Right renal cortex interstitium (tissue), 3 donors: ENCODE results near the gene GTPBP4. TPM values are rescaled to one million over a fixed set of nuclear protein-coding genes. Genes with fewer than 3 reads are reported as not detected.
"Not testable (repeated sequence)": the region's sequence is repeated elsewhere in the genome, so short reads cannot be mapped to it uniquely, and the experiment has no call there.

Experiments used
- DNase-seq, 3 donors: peaks; one replicate each; pipeline ENCODE4 v3.0.0-alpha.2; 2013; ENCODE audit warnings: low read depth in 3 of 3, low spot score in 2 of 3
- polyA plus RNA-seq, 3 donors: library from polyadenylated mRNA; unstranded; fragments of 120-200 nt; gene quantifications; one replicate each; pipeline ENCODE4 v1.2.1, GENCODE V29; 2013; ENCODE audit not compliant: insufficient read length in 3 of 3

Gene GTPBP4
- polyA plus RNA-seq, 3 donors: 63.8 to 74.2 (median 69.3) TPM

- no peak for DNase-seq
Measured at GRCh38 chr10:987620-987869, 689 bp upstream of the GTPBP4 start.

DNA sequence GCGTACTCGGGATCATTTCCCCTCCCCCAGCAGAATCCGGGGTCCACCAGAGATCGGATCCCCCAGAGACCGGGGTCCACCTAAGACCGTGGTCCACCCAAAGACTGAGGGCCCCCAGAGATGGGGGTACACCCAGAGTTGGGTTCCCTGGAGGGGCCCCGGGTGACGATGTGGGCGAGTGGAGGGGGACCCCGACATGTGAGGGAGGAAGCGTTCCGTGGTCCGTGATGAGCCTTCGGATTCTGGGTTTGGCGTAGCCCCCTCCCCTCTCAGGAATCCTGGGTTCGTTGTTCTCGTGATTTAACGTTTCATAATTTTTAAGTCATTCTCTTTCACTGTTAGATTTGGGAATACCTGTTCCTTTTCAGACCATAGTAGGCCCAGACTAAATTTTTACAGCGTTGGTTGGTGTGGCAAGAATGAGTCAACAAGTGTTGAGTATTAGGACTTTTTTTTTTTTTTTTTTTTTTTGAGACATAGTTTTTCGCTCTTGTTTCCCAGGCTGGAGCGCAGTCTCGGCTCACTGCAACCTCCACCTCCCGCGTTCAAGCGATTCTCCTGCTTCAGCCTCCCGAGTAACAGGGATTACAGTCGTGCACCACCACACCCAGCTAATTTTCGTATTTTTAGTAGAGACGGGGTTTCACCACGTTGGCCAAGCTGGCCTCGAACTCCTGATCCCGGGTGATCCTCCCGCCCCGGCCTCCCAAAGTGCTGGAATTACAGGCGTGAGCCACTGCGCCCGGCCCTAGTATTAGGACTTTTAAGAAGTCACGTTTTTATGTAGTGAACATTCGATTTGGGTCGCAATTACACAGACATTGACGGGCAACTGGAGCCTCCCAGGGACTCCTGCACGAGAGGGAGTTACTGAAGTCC is 672 bp downstream of the GTPBP4 start:
- DNase-seq: no peak

GRCh38 chr10:990808-991207 is 2.6 kb downstream of the GTPBP4 start:
- no peak for DNase-seq

DNA sequence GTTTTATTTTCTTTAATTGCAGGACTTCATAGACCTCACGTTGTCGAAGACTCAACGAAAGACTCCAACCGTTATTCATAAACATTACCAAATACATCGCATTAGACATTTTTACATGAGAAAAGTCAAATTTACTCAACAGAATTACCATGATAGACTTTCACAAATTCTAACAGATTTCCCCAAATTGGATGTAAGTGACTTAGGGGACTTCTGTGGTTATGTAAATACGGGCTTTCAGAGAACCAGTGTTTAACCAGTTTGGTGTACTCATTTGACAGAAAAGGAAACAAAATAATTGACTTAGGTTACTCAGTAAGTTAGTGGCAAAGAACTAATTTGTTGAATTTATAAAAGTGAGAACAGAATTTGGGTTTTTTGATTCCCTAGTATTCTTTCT is 4.2 kb downstream of the GTPBP4 start:
- no peak for DNase-seq

DNA sequence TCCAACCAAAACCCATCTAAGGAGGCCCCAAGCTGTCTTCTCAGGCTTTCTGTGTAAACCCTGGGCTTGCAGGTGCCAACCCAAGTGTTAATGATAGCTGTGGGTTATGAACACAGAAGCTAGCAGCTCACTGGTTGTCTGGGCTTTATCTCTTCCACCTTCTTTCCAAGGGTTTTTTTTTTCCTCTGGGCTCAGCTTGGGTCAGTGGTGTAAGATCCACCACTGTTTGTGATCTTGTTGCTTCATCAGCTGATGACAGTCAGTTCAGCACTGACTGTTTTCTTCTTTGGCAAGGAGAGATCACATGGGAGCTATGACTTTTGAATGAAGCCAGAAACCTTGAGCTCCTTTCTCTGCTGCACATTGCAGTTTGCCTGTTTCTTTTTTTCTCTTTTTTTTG is 4.6 kb downstream of the GTPBP4 start:
- DNase-seq: no peak

DNA sequence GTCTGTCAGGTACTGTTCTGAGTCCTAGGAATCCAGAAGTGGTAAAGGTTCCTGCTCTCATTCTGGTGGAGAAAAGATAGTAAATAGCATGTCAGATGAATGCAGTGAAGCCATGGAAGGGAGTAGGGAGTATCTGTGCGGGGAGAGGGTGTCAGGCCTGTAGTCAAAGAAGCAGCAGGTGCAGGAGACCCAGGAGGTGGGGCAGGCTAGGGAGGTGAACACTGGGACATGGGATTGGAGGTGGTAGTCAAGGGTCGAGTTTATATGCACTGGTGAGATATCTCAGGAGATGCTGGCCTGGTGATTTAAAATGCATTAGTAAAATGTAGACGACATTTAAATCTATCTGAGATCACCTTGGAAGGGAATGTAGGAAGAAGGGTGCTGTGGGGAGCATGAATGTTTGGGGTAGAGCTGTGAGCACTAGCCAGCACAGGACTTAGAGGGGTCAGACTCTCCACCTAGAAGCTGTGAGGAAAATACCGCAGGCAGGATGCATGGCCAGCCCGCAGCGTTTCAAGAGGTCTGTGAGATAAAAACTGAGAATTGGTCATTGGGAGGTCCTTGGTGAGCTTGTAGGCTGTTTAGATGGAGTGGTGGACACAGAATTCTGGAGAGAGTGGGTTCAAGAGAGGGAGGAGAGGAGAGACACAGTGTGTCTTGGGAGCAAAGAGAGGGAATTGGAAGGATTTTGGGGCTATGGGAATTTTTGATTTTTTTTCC is 6.8 kb downstream of the GTPBP4 start:
- no peak for DNase-seq

DNA sequence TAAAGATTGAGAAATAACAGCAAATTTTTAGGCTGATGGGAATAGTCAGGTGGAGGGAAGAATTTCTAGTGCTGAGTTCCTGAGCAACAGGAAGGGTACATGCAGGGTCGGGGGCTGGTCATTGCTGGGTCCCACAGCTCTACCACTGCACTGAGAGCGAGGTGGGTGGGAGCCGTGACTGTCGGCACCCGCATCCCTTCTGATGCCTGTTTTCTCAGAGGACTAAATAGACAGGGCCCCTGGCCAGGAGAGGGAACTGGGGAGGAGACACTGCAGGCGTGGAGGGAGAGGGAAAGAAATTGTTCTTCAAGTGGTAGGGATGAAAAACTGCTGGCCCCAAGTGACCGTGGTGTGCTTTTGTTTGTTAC is 7.3 kb downstream of the GTPBP4 start:
- DNase-seq: no peak

- no peak for DNase-seq
Measured at GRCh38 chr10:996031-996430, 7.8 kb downstream of the GTPBP4 start.

DNA sequence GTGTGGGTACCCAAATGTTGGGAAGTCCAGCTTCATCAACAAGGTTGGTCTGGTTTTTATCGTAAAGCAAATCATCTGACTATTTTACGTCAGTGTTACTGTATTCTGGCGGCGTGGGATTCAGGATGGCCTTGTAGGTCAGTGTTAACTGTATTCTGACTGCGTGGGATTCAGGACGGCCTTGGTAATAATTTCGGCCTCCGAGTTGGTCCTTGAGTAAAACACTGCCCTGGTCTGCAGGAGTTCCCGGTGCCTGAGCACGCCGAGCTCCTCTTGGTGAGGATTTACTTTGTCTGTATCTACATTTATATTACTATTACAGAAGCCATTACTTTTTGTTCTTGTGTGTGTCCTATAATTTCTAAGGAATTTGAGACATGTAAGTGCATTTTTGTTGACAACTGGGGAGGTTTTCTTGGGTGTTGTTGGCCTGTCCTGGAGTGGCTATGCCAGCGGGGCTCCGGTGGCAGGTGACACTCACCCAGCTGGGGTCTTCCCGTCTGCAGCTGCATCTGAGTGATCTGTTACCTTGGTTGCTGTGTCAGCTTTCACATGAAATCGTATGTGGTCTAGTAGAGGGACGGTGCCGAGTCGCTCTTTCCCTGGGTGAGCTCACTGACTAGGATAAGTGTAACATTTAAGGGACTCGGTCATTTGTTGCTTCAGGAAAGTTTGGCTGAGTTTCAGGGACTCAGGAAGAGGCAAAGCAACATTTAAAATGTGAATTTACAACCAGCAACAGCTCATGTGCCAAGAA is 9.2 kb downstream of the GTPBP4 start:
- DNase-seq: no peak

DNA sequence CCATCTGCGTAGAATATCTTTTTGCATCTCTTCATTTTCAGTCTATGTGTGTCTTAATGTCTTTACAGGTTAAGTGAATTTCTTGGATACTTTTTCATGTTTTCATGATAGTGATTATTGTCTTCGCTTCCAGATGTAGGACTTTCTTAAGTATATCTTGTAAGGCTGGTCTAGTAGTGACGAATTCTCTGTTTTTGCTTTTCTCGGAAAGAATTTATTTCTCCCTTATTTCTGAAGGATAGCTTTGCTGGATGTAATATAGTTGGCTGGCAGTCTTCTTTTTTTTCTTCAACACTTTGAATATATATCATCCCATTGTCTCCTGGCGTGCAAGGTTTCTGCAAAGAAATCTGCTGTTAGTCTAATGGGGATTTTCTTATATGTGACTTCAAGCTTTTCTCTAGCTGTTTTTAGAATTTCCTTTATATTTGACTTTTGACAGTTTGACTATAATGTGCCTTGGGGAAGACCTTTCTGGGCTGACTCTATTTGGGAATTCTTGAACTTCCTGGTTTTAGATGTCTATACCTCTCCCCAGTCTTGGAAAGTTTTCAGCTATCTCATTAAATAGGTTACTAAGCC is 14.3 kb downstream of the GTPBP4 start:
- no peak for DNase-seq

DNA sequence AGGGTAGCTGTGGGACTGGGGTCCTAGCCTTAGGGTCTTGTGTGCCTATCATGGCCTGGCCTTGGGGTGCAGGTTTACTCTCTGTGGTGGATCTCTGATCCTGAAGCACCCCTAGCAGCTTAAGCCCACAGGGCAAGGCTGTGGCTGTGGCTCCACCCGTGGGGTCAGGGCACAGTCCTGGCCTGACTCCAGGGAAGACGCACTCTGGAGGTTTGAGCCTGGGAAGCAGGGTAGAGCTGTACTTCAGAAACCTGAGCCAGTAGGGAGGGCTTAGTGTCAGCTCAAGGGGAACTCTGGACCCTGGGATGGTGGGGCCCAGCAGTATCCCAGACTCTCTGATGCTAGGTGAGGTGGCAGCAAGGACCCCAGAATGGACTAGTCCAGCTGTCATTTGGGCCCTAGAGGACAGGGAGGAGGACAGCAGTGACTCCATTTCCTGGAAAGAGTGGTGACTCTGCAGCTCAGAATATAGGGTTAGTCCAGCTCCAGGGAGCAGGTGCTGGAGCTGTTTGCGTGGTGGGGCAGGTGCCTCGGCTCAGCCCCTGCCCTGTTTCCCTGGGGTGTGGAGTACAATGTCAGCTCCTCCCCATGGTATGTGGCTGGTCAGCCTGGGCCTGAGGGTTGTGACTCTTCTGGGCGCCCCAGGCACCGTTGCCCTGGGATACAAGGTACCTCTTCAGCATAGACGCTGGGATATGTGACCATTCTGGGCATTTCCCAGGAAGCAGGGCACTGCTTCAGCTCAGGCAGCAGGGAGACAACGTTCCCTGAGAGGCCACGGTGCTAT is 15.8 kb downstream of the GTPBP4 start:
- no peak for DNase-seq

DNA sequence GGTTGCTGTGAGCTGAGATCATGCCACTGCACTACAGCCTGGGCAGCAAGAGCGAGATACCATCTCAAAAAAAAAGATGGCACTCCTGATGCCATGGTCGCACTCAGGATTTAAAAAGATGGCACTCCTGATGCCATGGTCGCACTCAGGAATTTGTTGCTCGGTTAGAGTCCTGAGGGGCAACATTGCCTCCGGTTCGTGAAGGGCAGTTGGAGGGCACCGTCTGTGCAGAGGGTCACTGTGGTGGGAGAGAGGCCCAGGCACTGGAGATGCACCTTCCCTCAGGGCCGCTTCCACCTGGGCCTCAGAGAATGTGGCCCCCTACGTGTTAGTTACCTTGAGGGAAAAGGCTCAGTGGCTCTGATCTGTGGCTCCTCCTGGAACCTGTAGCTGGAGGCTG is 18.3 kb downstream of the GTPBP4 start:
- no peak for DNase-seq

GRCh38 chr10:1007583-1007982 is 19.3 kb downstream of the GTPBP4 start:
- DNase-seq: no peak

DNA sequence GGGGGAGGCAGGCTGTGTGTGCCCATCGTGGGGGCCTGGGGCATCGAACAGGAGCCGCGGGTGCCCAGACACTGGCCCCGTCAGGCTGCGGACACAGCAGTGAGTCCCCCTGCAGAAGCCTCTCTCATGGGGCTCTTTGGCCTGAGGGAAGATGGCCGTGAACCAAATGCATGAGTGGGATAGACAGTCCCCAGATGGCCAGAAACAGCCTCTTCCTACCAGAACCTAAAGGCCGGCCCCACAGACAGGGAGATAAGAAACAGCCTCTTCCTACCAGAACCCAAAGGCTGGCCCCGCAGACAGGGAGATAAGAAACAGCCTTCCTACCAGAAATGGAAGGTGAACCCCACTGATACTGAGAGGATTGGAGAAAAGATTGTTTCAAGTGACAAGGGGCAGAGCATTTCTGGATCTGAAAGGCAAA is 20.8 kb downstream of the GTPBP4 start:
- DNase-seq: no peak

- DNase-seq: not testable (repeated sequence)
Measured at GRCh38 chr10:1009947-1010346, 21.7 kb downstream of the GTPBP4 start.

- DNase-seq: no peak
Measured at GRCh38 chr10:1010703-1011102, 22.5 kb downstream of the GTPBP4 start.

GRCh38 chr10:1011696-1012095 is 23.5 kb downstream of the GTPBP4 start:
- no peak for DNase-seq

DNA sequence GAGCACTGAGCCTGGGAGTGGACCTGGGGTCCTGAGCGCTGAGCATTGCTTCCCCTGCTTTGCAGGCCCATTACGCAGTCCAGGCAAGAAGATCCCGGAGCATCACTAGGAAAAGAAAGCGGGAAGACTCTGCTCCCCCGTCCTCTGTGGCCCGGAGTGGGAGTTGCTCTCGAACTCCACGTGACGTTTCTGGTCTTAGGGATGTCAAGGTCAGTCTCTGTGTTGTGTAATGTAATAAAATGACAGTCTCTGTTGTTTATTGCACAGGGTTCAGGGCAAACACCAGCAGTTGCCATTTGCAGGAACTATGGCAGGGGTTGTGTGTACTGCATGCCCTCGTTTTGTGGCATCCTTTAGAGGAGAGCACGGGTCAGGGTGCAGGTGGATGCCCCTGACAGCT is 27.5 kb downstream of the GTPBP4 start:
- DNase-seq: no peak

DNA sequence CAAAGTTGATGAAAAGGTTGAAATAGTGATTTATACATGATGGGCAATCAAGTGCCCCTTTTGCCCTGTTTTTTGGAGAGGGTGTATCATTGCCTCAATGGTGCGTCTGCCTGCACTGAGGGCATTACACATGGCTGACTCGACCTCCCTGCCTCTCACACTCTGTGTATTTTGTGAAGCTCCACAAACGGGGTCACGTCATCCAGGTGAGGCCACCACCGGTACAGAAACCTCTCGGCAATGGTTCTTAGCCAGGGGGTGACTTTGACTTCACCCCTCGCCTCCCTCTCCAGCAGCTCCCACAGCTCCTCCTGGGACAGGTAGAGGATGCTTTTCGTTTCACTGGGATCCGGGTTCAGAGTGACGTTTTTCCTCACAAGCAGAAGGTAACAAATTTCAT is 31.1 kb downstream of the GTPBP4 start:
- DNase-seq: no peak

GRCh38 chr10:1020460-1020859 is 32.2 kb downstream of the GTPBP4 start:
- no peak for DNase-seq

DNA sequence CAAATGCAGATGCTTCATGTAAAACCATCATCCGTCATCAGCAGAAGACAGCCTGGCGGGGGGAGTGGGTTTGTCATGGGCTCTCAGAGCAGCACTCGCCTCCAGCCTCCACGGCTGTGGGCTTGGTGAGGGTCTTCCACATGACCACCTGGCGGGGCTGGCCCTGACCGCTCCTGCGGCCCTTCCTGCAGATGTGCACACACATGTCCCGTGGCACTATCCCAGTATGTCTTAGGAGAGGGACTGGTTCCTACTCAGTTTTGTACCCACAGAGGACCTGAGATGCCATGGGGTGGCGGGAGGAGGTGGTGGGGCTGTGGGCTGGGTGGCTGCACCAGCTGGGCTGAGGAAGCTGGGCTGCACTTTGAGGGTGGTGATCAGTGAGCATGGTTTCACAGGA is 32.7 kb downstream of the GTPBP4 start:
- no peak for DNase-seq
